ENCODE data around the gene RBM19.

Gene RBM19

GRCh38 chr12:113826805-113827538 lies 139.2 kb downstream of the RBM19 start:
- no peak for TF ChIP-seq CTCF (IDR thresholded peaks at IDR 0.05; ENCODE audit: borderline replicate concordance, insufficient read depth, low read depth, low read length)
- no peak overlapping the region for H3K4me3 ChIP-seq (ENCODE audit: low read depth, low read length)

- no peak for TF ChIP-seq CTCF (IDR thresholded peaks at IDR 0.05; ENCODE audit: borderline replicate concordance, insufficient read depth, low read depth, low read length)
Measured at GRCh38 chr12:113825705-113826104, 140.4 kb downstream of the RBM19 start.

GRCh38 chr12:113823816-113824215 lies 142.3 kb downstream of the RBM19 start:
- no peak overlapping the region for H3K4me3 ChIP-seq (ENCODE audit: low read depth, low read length)
- TF ChIP-seq CTCF (IDR thresholded peaks at IDR 0.05; ENCODE audit: borderline replicate concordance, insufficient read depth, low read depth, low read length), result no peak

More at GRCh38 chr12:113825705-113826104, 140.4 kb downstream of the RBM19 start:
- H3K4me3 ChIP-seq (ENCODE audit: low read depth, low read length), result no peak overlapping the region

GRCh38 chr12:113823016-113823415 lies 143.1 kb downstream of the RBM19 start:
- no peak overlapping the region for H3K4me3 ChIP-seq (ENCODE audit: low read depth, low read length)
- no peak for TF ChIP-seq CTCF (IDR thresholded peaks at IDR 0.05; ENCODE audit: borderline replicate concordance, insufficient read depth, low read depth, low read length)

- TF ChIP-seq CTCF (IDR thresholded peaks at IDR 0.05; ENCODE audit: borderline replicate concordance, insufficient read depth, low read depth, low read length), result no peak
- H3K4me3 ChIP-seq (ENCODE audit: low read depth, low read length), result no peak overlapping the region
Measured at GRCh38 chr12:113820842-113821241, 145.3 kb downstream of the RBM19 start.

- TF ChIP-seq CTCF (IDR thresholded peaks at IDR 0.05; ENCODE audit: borderline replicate concordance, insufficient read depth, low read depth, low read length), result no peak
- no peak overlapping the region for H3K4me3 ChIP-seq (ENCODE audit: low read depth, low read length)
Measured at GRCh38 chr12:113820309-113820708, 145.8 kb downstream of the RBM19 start.

- no peak for TF ChIP-seq CTCF (IDR thresholded peaks at IDR 0.05; ENCODE audit: borderline replicate concordance, insufficient read depth, low read depth, low read length)
- no peak overlapping the region for H3K4me3 ChIP-seq (ENCODE audit: low read depth, low read length)
Measured at GRCh38 chr12:113819495-113819894, 146.6 kb downstream of the RBM19 start.
